Lung (tissue), 12 donors: Measurements from ENCODE around the gene FOXO1. TPM values are rescaled to one million over a fixed set of nuclear protein-coding genes. Genes with fewer than 3 reads are reported as not detected.

ENCODE experiments used
- ATAC-seq: fragments of 200-7000 bp; cut with Tn5 transposase; one replicate; pipeline ENCODE4 v1.9.1; 2020; ENCODE audit warnings: moderate number of reproducible peaks; ENCODE audit not compliant: insufficient read depth, low FRiP score
- DNase-seq, 3 donors: peaks; one replicate each; pipeline ENCODE4 v3.0.0-alpha.2; 2013 to 2017
- H3K27ac ChIP-seq, 2 donors: one replicate each; pipeline ENCODE4 v1.5.1; 2013; ENCODE audit warnings: mild to moderate bottlenecking in 2 of 2, moderate library complexity in 2 of 2, control low read depth in 1 of 2, inconsistent platforms in 1 of 2, low read depth in 1 of 2, low read length in 1 of 2
- H3K27me3 ChIP-seq, 3 donors: one replicate each; pipeline ENCODE4 v1.5.1; 2013; ENCODE audit warnings: low read length in 2 of 3; ENCODE audit not compliant: control insufficient read depth in 3 of 3, insufficient read depth in 3 of 3
- H3K36me3 ChIP-seq, 4 donors: one replicate each; pipeline ENCODE4 v1.5.1; 2013; ENCODE audit warnings: low read length in 4 of 4, mild to moderate bottlenecking in 1 of 4, moderate library complexity in 1 of 4; ENCODE audit not compliant: control insufficient read depth in 4 of 4, insufficient read depth in 4 of 4
- H3K4me1 ChIP-seq, 5 donors: one replicate each; pipeline ENCODE4 v1.5.1; 2013; ENCODE audit warnings: low read length in 5 of 5, mild to moderate bottlenecking in 2 of 5, moderate library complexity in 1 of 5; ENCODE audit not compliant: control insufficient read depth in 5 of 5, insufficient read depth in 5 of 5
- H3K4me3 ChIP-seq: one replicate; pipeline ENCODE4 v1.5.1; 2013; ENCODE audit warnings: mild to moderate bottlenecking, control low read depth, moderate library complexity
- H3K9ac ChIP-seq, 2 donors: one replicate each; pipeline ENCODE4 v1.5.1; 2013; ENCODE audit warnings: low read length in 2 of 2, control low read depth in 1 of 2; ENCODE audit not compliant: insufficient read depth in 1 of 2
- H3K9me3 ChIP-seq, 4 donors: one replicate each; pipeline ENCODE4 v1.5.1; 2013; ENCODE audit warnings: low read length in 3 of 4, mild to moderate bottlenecking in 1 of 4, moderate library complexity in 1 of 4; ENCODE audit not compliant: control insufficient read depth in 4 of 4, insufficient read depth in 3 of 4
- CTCF ChIP-seq: IDR thresholded peaks from 2 replicates; pipeline ENCODE4 v1.5.1; 2012; ENCODE audit warnings: mild to moderate bottlenecking; ENCODE audit errors: control extremely low read depth, extremely low read depth
- WGBS, 2 donors: extraction: QIAGEN DNeasy Blood & Tissue Kit; methylation state at CpG; one replicate each; pipeline ENCODE4 v1.1.7; 2013; 5-methylcytosine and 5-hydroxymethylcytosine counted together
- polyA plus RNA-seq, 2 donors: library from polyadenylated mRNA; stranded (reverse); fragments of 200-250 nt; gene quantifications; one replicate each; pipeline ENCODE4 v1.2.1, GENCODE V29; 2013
- total RNA-seq, 2 donors: library from RNA; depleted of rRNA in 1 of 2; stranded (reverse); fragments of >200 nt in 1 of 2; gene quantifications; one replicate each; pipeline ENCODE4 v1.2.1, GENCODE V29; 2014 to 2021
- donor health status: control.
- donor health status: control.
- donor health status: Bipolar disorder and iron deficiency.
- donor health status: healthy.
- donor health status: DM: yes; HTN: yes; CAD: no.

FOXO1 gene
- total and polyA plus RNA-seq, 4 donors, result 4.1 to 37.1 (median 21.3) TPM

GRCh38 chr13:40586886-40587565 is 79.4 kb downstream of the FOXO1 start:
- no peak for TF ChIP-seq CTCF
- peaks cover 0 to 4% (median 0%) of the 10 kb centered on the region in 4 donors for H3K9me3 ChIP-seq
- WGBS, 2 donors, result 44 to 46% methylated on average over 5 of the region's 5 CpGs
- no peak overlapping the region for H3K4me3 ChIP-seq
- H3K36me3 ChIP-seq, result no peaks in the 10 kb centered on the region
- peaks cover 5 to 61% (median 20%) of the 10 kb centered on the region in 5 donors for H3K4me1 ChIP-seq
- peak in 2 of 3 donors; percentile 29 to 53 for DNase-seq
- ATAC-seq, result no peak
- no peaks in the 10 kb centered on the region for H3K27me3 ChIP-seq
- peak overlapping the region in 1 of 2 donors; percentile 36 for H3K27ac ChIP-seq
- H3K9ac ChIP-seq, result no peak overlapping the region

- Histone ChIP-seq H3K27me3 (no peaks in the 10 kb centered on the region), H3K9ac (no peak overlapping the region), H3K36me3 (no peaks in the 10 kb centered on the region), H3K9me3 (peaks cover 0 to 4% (median 0%) of the 10 kb centered on the region in 4 donors), H3K27ac (peak overlapping the region; percentile 22 to 33), H3K4me1 (peaks cover 5 to 57% (median 20%) of the 10 kb centered on the region in 5 donors), H3K4me3 (no peak overlapping the region)
- ATAC-seq (no peak), DNase-seq (no peak)
- 23 to 48% methylated on average over 1 of the region's 1 CpG for WGBS, 2 donors
- TF ChIP-seq CTCF, result no peak
Measured at GRCh38 chr13:40585911-40586471, 80.5 kb downstream of the FOXO1 start.

- no peak for DNase-seq
- no peak for ATAC-seq
- Histone ChIP-seq H3K4me3 (no peak overlapping the region), H3K9ac (no peak overlapping the region), H3K4me1 (peaks cover 5 to 56% (median 10%) of the 10 kb centered on the region in 5 donors), H3K9me3 (peaks cover 0 to 4% (median 0%) of the 10 kb centered on the region in 4 donors), H3K27me3 (no peaks in the 10 kb centered on the region), H3K36me3 (no peaks in the 10 kb centered on the region), H3K27ac (no peak overlapping the region)
- TF ChIP-seq CTCF, result no peak
Measured at GRCh38 chr13:40583738-40584137, 82.7 kb downstream of the FOXO1 start.
